ENCODE measurements around the gene SGPL1. TPM values are rescaled to one million over a fixed set of nuclear protein-coding genes. Genes with fewer than 3 reads are reported as not detected.
"Not testable (repeated sequence)": the region's sequence is repeated elsewhere in the genome, so short reads cannot be mapped to it uniquely, and the experiment has no call there.

SGPL1 gene, protein sequence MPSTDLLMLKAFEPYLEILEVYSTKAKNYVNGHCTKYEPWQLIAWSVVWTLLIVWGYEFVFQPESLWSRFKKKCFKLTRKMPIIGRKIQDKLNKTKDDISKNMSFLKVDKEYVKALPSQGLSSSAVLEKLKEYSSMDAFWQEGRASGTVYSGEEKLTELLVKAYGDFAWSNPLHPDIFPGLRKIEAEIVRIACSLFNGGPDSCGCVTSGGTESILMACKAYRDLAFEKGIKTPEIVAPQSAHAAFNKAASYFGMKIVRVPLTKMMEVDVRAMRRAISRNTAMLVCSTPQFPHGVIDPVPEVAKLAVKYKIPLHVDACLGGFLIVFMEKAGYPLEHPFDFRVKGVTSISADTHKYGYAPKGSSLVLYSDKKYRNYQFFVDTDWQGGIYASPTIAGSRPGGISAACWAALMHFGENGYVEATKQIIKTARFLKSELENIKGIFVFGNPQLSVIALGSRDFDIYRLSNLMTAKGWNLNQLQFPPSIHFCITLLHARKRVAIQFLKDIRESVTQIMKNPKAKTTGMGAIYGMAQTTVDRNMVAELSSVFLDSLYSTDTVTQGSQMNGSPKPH
- total RNA-seq (2014; rRNA removed; shearing (Covaris generic)): 37.9 and 41.4 TPM in 2 replicates

DNA sequence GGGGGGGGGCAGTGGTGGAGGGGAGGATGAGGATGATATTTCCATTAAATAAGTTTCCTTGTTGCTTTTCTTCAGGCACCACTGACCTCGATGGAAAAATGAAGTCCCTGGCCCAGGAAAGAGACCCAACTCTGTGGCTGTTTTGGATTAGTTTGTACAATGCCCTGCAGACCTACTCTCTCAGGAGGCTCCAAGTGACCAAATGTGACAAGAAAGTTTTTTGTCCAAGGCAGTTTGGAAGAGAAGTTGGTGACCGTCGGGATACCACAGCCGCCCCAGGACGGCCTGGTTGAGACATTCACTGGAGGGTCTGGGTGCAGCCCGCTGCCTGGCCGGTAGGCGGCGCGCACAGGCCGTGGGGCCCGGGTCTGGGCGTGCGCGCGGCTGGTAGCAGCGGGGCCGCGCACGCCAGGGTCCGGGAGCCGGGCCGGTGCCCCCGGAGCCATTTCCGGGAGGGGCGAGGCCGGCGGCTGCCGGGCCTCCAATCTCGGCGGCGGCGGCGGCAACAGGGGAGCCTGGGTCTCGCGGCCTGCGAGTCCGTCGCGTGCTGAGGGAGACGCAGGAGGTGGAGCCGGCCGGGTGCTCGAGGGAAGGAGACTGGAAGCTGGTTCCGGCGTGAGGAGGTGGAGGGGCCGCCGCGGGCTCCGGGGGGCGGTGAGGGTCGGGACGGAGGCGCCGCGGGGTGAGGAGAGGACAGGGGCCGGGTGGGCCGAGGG, at the start of gene SGPL1:
Gene SGPL1 (plus strand): TSS at position 445 of the 716 bp plus-strand sequence. CDS start 906 bp downstream, outside the sequence.
- H3K27me3 ChIP-seq: no peaks in the 10 kb centered on the region
- peak; percentile 73 to 83 for DNase-seq

DNA sequence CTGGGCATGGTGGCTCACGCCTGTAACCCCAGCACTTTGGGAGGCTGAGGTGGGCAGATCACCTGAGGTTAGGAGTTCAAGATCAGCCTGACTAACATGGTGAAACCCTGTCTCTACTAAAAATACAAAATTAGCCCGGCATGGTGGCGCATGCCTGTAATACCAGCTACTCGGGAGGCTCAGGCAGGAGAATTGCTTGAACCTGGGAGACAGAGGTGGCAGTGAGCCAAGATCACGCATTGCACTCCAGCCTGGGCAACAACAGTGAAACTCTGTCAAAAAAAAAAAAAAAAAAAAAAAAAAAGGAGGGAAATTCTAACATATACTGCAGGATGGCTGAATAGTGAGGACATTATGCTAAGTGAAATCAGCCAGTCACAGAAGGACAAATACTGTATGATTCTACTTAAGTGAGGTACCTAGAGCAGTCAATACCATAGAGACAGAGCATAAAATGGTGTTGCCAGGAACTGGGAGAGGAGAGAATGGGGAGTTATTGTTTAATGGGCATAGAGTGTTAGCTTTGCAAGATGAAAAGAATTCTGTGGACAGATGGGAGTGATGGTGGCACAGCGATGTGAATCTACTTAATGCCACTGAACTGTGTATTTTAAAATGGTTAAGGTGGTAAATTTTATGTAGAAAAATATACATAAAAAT, 47.6 kb upstream of the SGPL1 start:
- DNase-seq; H3K4me3 ChIP-seq; H3K27ac ChIP-seq; H3K9me3 ChIP-seq (replicated peaks); H3K4me1 ChIP-seq; H3K36me3 ChIP-seq; H3K27me3 ChIP-seq: not testable (repeated sequence)

More for the DNA sequence above, at the start of gene SGPL1:
- H3K36me3 ChIP-seq: peaks cover 10% of the 10 kb centered on the region; the same call in 1 of the 2 replicates
- H3K9me3 ChIP-seq (replicated peaks): no peaks in the 10 kb centered on the region
- H3K4me1 ChIP-seq: no peaks in the 10 kb centered on the region
- H3K4me3 ChIP-seq: peak within 1 kb of the TSS; percentile 86
- peak within 1 kb of the TSS; percentile 70 for H3K27ac ChIP-seq

DNA sequence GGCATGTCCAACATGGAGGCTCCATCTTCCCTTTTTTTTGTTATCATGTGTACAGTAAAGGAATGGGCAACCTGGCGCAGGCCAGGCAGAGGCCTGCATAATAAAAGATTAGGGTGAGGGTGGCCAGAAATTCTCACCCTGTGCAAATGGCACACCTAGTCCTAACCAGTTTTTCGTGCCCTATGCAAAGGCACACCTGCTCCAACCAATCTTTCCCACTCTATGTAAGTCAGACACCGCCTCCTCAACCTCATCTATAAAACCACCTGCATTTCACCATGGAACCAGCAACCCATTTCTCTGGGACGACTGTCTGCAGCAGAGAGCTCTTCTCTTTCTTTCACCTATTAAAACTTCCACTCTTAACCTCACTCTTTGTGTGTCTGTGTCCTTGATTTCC, 46.6 kb upstream of the SGPL1 start:
- no peak for DNase-seq
- H3K36me3 ChIP-seq: no peaks in the 10 kb centered on the region
- H3K27me3 ChIP-seq: no peaks in the 10 kb centered on the region
- H3K27ac ChIP-seq: no peak overlapping the region
- no peaks in the 10 kb centered on the region for H3K4me1 ChIP-seq
- H3K9me3 ChIP-seq (replicated peaks): no peaks in the 10 kb centered on the region
- no peak overlapping the region for H3K4me3 ChIP-seq

DNA sequence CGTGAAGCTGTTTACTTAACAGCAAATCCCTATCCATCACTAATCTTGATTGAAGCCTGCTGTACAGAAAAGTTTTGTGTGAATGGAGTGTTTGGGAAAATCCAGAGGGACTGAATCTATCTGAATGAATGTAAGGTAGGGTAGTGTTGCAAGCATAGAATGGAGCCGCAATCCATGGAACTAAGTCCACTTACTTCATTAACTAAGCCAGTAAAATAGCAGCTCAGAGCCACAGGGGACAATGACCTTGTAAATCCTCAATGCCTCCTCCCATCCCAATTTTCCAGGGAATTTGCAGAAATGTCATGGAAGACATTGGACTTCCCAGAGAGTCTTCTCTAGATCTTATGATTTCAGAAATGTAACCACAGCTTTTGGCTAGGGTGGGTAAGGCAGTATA, 45.7 kb upstream of the SGPL1 start:
- H3K36me3 ChIP-seq: no peaks in the 10 kb centered on the region
- H3K4me3 ChIP-seq: no peak overlapping the region
- no peak overlapping the region for H3K27ac ChIP-seq
- DNase-seq: no peak
- no peaks in the 10 kb centered on the region for H3K27me3 ChIP-seq
- no peaks in the 10 kb centered on the region for H3K4me1 ChIP-seq
- H3K9me3 ChIP-seq (replicated peaks): no peaks in the 10 kb centered on the region

DNA sequence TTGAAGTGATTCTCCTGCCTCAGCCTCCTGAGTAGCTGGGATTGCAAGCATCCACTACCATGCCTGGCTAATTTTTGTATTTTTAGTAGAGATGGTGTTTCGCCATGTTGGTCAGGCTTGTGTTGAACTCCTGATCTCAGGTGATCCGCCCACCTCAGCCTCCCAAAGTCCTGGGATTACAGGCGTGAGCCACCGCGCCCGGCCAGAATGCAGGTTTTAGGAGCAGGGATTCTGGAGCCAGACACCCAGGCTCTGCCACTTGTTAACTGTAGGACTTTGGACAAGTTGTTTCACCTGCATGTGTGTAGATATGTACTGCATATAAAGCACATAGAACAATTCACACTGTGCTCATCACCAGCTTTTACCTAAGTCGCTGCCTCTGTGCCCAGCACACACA, 45.2 kb upstream of the SGPL1 start:
- DNase-seq; H3K36me3 ChIP-seq; H3K27ac ChIP-seq; H3K4me1 ChIP-seq; H3K27me3 ChIP-seq; H3K9me3 ChIP-seq (replicated peaks); H3K4me3 ChIP-seq: not testable (repeated sequence)

DNA sequence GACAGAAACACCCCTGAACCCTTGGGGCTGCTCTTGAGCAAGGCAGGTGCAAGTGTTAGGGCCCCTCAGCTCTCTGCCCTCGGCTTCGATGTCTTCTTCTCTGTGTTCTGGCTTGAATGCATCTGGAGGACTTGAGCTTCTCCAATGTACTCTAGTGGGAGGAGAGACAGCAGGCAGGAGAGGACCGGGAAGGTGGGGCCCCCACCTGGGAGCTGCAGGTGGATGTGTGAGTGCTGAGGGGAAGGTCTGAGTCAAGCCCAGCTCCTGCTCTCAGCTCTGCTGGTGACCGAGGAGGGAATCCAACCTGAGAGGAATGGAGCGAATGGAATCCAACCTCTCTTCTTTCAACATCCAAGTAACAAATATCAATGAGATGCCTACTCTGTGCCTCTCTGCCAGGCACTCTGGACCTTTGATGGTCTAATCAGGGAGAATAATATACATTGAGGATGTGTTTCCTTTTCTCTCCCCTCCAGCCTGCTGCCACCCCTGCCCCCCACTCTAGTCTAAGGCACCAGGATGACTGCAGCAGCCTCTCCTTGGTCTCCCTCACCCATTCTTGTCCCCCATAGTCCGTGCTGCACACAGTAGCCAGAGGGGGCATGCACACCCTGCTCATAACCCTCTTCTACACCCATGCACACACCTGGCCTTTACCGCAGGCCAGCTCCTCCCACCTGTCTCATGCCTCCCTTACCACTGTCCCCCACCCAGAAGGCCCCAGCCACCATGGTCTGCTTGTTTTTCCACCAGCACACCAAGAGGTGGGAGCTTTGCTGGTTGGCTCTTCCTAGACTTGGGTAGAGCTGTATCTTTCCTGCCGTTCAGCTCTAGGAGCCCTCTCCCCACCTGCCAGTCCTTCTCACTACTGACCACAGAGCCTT, 44.2 kb upstream of the SGPL1 start:
- Histone ChIP-seq H3K4me3 (no peak overlapping the region), H3K4me1 (no peaks in the 10 kb centered on the region), H3K27ac (no peak overlapping the region), H3K36me3 (no peaks in the 10 kb centered on the region), H3K9me3 (replicated peaks) (no peaks in the 10 kb centered on the region), H3K27me3 (no peaks in the 10 kb centered on the region)
- DNase-seq: no peak

DNA sequence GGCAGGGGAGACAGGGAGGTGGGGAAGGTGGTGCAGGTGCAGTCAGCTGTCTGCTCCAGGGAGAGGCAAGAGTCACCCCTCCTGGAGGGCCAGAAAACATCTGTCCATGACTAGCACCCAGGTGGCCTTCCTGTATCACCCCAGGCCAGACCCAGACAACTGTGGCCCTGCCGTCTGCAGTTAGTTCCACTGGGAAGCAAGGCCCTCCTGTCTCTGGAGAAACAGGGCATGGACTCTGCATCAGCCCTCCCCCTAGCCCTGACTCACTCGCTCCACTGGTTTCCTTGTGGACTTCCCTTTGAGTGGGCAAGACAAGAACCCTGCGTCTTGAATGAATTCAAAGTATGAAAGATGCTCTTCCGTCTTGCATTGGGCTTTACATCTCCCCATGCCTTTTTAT, 43.1 kb upstream of the SGPL1 start:
- no peaks in the 10 kb centered on the region for H3K9me3 ChIP-seq (replicated peaks)

DNA sequence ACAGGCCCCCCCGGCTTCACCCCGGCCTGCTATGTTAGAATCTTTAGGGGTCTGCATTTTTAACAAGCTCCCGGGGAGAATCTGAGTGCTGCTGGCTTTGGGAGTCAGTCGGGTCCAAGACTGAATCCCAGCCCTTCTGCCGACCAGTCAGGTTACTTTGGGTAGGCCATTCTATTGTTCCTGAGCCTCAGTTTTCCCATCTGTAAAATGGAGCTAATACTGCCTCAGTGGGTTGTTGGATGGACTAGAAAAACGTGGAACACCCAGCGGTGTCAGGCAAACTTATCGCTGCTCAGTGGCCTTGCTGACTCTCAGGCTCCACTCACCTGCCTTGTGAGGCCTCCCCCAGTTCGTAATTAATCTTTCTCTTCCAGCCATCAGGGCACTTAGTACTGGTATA, 42.3 kb upstream of the SGPL1 start:
- no peaks in the 10 kb centered on the region for H3K27me3 ChIP-seq

More for the DNA sequence above, 43.1 kb upstream of the SGPL1 start:
- DNase-seq: no peak
- no peaks in the 10 kb centered on the region for H3K27me3 ChIP-seq
- no peak overlapping the region for H3K27ac ChIP-seq
- H3K36me3 ChIP-seq: no peaks in the 10 kb centered on the region
- H3K4me1 ChIP-seq: no peaks in the 10 kb centered on the region
- H3K4me3 ChIP-seq: no peak overlapping the region

DNA sequence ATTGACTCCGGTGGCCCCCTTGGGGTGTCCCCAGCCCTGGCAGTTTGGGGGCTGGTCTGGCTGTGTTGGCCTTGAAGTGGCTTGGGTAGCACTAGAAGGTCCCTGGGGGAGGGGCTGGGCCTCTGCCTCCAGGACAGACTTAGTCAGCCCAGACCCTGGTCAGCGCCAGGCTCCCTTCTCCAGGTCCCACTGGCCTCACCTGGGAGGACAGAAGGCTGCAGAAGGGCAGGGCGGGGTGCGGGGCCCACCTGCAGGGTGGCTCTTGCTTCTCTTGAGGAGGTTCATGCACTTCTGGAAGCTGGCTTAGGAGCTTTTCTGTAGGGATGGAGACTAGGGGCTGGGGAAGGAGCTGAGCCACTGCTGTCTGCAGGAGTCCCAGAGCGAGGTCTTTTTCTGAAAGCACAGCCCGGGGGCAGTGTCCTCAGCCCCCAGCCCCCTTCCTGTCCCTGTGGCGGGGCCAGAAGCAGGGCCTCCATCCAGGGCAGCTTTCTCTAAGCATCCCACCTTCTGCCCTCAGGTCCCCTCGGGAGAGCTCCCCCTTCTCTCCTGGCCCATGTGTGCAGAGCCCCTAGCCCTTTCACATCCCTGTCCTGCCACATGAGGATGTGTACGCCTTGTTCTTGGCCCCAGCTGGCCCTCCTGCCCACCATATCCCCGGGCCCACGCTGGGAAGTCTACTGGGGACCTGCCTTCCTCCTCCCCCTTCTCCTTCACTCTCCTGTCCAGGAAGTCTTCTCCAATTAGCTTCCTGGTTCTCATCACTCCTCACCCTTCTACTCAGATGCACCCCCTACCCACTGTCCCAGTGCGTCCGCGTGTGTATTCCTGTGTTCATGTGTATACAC, 41.6 kb upstream of the SGPL1 start:
- H3K9me3 ChIP-seq (replicated peaks): no peaks in the 10 kb centered on the region
- H3K4me3 ChIP-seq: no peak overlapping the region
- H3K4me1 ChIP-seq: no peaks in the 10 kb centered on the region
- no peaks in the 10 kb centered on the region for H3K27me3 ChIP-seq
- no peak overlapping the region for H3K27ac ChIP-seq
- H3K36me3 ChIP-seq: no peaks in the 10 kb centered on the region
- no peak for DNase-seq

More for the DNA sequence above, 42.3 kb upstream of the SGPL1 start:
- Histone ChIP-seq H3K4me1 (no peaks in the 10 kb centered on the region), H3K9me3 (replicated peaks) (no peaks in the 10 kb centered on the region), H3K4me3 (no peak overlapping the region), H3K36me3 (no peaks in the 10 kb centered on the region), H3K27ac (no peak overlapping the region)
- no peak for DNase-seq

DNA sequence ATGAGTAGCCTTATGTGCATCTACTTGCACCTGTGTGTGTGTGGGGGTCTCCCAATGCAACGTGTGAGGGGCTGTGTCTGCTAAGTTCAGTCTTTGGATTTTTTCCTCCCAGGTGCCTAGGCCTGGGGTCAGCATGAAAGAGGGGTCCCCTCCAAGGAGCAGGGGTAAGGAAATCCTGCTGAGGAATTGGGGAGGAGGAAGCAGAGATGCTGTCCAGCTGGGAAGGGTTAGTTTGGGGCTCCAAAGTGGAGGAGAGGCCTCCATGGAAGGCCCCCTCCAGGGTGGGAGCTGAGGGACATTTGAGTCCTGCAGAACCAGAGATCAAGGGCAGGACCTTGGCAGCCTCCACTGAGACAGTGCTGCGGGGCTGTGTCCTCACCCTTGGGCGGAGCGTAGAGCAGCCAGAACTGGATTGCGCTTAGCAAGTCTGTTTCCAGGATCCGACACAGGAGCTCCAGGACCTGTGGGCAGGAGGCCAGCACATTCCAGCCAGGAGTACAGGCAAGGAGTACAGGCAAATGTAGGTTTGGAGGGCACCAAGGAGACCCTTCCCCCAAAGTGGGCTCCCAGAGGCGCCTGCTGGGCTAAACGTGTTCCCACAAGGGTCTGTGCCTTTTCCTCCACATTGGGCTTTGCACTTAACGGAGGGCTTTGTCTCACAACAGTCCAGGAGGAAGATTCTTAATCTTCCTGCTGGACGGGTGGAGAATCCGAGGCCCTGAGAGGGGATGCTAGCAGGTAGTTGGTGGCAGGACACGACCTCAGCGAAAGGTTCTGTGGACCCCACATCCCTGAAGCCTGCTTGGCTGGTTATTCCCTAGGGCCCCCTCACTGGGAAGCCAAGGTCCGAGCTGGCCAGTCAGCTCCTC, 40.7 kb upstream of the SGPL1 start:
- Histone ChIP-seq H3K27me3 (no peaks in the 10 kb centered on the region), H3K36me3 (no peaks in the 10 kb centered on the region), H3K4me1 (no peaks in the 10 kb centered on the region), H3K4me3 (no peak overlapping the region), H3K9me3 (replicated peaks) (no peaks in the 10 kb centered on the region), H3K27ac (no peak overlapping the region)
- DNase-seq: no peak

DNA sequence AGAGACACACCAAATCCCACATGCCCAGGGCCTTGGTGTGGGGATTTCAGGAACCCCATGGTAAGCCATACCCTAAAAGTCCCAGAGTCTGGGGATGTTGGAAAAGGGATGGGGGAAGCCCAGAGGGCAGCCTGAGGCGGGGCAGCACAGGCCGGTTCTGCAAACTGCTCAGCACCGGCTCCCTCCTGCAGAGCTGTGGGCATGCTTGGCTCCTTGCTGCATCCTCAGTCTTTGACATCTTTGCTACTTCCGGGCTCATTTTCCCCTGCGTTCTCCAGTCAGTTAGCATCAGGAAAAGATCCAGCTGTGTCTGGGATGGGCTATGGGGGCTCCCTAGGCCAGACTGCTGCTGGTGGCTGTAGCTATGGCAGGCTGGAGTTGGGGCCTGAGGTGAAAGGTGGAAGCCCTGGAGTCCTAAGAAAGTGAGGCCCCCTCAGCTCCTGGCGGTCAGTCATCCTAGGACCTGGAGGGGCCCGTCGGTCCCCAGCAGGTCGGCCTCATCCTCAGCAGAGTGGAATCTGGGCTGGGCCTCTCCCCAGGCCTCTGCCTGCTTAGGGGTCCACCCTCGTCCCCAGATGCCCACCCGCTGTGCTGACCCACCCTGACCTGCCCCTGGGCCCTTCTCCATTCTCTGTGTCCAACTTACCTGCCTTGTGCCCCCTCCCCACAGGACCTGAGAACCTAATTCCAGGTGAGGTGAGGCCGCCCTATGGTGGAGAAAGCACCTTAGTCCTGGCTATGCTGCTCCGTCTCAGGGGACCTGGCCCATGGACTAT, 39.9 kb upstream of the SGPL1 start:
- no peak for DNase-seq
- H3K9me3 ChIP-seq (replicated peaks): no peaks in the 10 kb centered on the region
- no peaks in the 10 kb centered on the region for H3K4me1 ChIP-seq
- no peaks in the 10 kb centered on the region for H3K27me3 ChIP-seq
- H3K4me3 ChIP-seq: no peak overlapping the region
- no peaks in the 10 kb centered on the region for H3K36me3 ChIP-seq
- H3K27ac ChIP-seq: no peak overlapping the region

DNA sequence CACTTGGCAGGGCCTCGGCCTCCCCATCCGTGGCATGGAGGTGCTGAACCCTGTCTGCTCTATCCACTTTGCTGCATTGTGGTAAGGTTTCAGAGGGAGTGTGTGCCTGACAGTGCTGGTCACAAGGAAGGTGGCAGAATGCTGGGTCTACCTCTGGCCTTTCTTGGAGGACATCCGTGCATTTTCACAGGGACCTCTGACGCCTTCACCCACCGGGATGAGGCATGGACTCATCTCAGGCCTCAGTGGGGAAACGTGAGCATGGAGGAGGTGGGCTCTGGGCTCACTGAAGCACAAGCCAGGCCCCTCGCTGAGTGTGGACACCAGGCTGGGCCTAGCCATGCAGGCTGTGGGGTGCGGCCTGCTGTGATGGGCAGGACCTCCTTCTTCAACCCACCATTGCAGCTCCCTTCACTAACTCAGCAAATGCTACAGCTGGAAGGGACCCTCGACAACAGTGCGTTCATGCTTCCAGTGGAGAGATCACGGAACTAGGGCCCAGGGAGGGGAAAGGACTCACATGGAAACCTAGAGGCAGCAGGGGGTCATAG, 39.2 kb upstream of the SGPL1 start:
- no peaks in the 10 kb centered on the region for H3K9me3 ChIP-seq (replicated peaks)
- H3K27ac ChIP-seq: no peak overlapping the region
- H3K36me3 ChIP-seq: no peaks in the 10 kb centered on the region
- no peak for DNase-seq
- no peaks in the 10 kb centered on the region for H3K4me1 ChIP-seq
- no peaks in the 10 kb centered on the region for H3K27me3 ChIP-seq
- no peak overlapping the region for H3K4me3 ChIP-seq
